Measurements from ENCODE around the gene NCKAP5L.

GRCh38 chr12:49741882-49742620, 86.2 kb downstream of the NCKAP5L start:
- TF ChIP-seq NR3C1 (CRISPR knock-in tag; IDR thresholded peaks at IDR 0.05), result no peak
- TF ChIP-seq CTCF (IDR thresholded peaks at IDR 0.05 in 2 of 3, conservative IDR thresholded peaks at IDR 0.05 in 1 of 3; ENCODE audit: insufficient read depth in 2 of 3, low read depth in 1 of 3, low read length in 3 of 3), result no peak
- peak; percentile 32; the same call in 1 of the 2 replicates for TF ChIP-seq SPI1 (IDR thresholded peaks at IDR 0.05; ENCODE audit: borderline replicate concordance, low read depth, low read length)

Data from K562 (cell line).